Hematopoietic multipotent progenitor cell treated with erythropoietin and hydrocortisone succinate and interleukin-3 and kit ligand, for 4 days (in vitro differentiated cells): ENCODE measurements around the gene OSBPL3.

Source experiments
- DNase-seq: peaks from one replicate; pipeline ENCODE4 v3.0.0-alpha.2; 2015

Gene OSBPL3

GRCh38 chr7:24978843-24979469, 1.0 kb downstream of the OSBPL3 start:
- peak; percentile 23 for DNase-seq

DNA sequence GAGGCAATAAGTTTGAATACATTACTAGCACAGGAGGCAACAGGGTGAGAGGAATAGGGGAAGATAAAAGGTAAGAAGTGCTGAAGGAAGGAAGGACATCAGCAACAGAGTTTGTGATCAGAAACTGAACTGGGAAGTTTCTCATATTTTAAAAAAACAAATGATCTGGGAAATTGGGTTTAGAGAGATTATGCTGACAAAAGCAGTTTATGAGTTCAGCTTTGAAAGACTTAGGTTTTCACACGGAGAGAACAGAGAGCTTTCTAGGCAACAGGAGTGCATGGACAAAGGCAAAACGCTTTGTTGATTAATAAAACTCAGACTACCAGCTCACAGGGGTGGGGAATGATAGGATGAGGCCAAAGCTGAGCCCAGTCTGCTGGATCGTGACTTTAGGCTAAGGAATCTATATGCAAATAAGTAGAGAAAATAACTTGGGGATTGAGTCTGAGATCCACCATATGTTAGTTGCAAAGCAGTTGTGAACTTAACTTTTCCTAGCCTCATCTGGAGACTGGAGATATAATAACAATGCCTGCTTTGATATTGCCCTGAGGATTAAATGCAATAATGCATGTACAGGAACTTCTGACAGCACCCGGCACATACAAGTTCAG, 4.2 kb downstream of the OSBPL3 start:
- DNase-seq, result no peak

DNA sequence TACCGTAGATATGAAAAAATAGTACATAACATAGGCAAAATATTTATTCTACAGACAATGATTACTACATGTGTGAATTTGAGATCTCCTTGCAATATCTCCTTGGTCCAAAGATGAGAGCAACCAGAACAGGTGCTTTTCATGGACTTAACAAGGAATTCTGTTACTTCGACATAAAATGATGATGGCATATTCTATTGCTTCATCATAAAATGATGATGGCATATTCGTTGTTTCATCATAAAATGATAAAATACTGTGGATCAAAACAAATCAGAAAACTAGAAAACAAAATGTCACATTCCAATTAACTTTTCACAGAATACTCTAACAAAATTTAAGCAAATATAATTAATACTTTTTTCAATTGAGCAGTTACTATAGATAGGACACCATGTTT, 4.8 kb downstream of the OSBPL3 start:
- DNase-seq, result no peak

- DNase-seq, result no peak
These were observed 5.7 kb downstream of the OSBPL3 start for GRCh38 chr7:24974026-24974832.

GRCh38 chr7:24972991-24973390, 7.0 kb downstream of the OSBPL3 start:
- no peak for DNase-seq

- no peak for DNase-seq
These were observed 7.9 kb downstream of the OSBPL3 start for GRCh38 chr7:24972166-24972477.

DNA sequence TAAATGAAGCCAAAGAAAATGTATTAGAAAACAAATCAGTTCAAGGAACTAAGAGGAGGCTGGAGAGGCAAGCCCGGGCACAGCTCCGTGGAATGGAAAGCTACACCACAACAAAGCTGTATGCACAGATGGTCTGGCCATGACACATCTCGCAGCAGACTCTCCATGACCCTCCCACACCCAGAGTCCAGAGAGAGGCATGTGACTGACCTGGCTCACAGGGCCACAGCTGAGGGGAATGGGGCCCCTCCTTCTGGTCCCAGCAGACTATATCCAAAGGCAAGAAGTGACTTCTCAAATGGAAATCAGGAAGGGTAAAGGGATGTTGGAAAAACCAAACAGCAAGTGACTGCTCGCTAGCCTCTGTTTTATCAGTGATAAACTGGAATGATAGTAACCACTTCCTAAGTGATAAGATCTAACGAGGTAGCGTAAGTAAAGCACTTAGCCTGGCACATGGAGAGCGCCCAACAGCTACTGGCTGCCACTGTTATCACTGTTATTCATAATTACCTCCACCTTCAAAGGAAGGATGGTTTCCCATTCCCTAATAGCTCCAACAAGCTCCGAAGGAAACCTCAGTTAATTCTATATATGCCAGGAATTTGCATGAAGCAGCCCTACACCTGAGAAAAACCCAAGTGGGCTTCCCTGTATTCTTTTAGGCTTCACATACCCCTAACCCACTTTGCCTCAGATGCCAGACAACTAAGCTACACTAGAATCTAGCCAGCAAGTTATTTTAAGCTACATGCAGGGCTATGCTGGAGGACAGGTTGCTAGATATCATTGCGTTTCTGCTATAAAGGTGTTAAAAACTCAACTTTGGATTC, 8.4 kb downstream of the OSBPL3 start:
- peak; percentile 60 for DNase-seq

GRCh38 chr7:24970676-24971075, 9.3 kb downstream of the OSBPL3 start:
- DNase-seq, result no peak

- no peak for DNase-seq
These were observed 11.8 kb downstream of the OSBPL3 start for GRCh38 chr7:24968165-24968564.

DNA sequence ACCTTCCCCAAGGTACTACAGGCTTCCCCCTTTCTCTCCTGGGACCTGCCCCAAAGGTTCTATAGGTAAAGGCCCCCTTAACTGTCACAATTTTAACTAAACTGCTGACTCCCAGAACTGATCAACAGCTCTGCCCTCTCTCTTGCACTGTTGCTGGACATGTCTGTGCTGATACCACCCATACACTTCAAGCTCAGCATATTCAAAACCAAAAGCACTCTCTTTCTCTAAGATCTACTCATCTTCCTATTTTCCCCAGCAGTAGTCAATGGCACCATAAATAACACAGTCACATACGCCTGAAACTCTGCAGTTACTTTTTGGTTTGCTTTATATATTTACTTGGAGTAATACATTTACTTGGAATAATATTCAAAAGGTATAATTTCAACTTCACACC, 12.3 kb downstream of the OSBPL3 start:
- no peak for DNase-seq

DNA sequence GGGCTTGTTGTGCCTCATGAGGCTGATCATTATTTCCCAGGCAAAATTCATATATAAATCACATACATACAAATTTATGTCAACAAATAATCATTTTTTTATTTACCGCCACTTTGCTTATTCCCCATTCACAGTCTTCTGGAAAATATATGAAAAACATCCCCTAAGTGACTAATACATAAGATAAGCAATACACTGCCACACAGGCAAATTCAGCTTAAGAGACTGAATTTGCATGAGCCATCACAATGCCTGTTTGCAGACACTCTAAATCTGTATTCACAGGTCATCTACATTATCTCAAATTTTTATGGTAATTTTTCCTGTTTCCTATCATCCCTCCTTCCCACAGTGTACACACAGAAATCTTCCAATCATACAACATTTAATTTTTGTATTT, 13.2 kb downstream of the OSBPL3 start:
- DNase-seq, result no peak

DNA sequence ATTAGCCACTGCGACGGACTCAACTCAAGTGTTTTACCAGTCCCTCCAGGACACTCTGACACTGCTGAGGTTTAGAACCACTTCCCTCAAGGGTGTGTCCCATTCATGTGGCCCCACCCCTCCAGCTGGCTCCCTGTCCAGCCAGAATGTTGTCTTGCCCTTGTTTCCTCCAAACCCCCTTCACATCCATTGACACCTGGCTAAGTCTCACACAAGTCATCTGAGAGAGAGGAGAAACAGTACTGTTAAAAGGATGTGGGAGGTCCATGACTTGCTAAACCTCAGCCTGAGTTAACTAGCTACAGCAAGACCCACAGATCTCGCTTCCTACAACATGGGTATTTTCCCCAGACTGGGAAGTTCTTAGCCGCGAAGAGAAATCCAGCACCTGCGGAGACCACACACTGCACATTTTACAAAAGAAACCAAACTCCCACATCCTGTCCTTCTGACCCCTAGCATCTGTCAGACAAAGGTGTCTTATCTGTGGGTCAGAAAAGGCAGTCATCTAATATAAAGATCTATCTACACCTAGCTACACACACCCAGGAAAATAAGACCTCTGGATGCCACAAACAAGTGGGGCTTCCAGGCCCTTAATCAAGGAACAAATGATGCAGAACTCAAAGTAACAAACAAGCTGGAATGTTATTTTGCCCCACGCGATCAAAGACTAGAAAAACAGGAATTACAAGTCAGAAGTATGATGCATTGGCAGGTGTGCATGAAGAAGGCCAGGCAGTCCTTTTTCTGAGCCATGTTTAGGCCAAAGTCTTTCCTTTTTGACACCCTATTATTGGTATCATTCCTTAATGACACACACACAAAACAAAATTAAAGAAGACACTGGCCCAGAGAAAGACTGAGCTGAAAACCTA, 13.9 kb downstream of the OSBPL3 start:
- peak; percentile 69 for DNase-seq

DNA sequence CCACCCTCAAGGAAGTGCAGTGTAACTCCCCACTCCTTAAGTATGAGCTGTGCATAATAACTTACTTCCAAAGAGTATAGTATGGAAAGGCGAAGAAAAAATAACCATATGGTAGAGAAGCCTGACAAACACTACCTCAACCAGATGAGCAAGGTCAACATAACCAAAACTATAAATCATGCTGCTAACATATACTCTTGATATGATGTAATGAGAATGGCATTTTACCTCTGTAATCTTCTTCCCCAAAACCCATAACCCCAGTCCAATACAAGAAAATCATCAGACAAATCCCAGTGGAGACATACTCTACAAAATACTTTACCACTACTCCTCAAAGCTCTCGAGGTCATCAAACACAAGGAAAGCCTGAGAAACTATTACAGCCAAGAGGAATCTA, 15.8 kb downstream of the OSBPL3 start:
- no peak for DNase-seq

DNA sequence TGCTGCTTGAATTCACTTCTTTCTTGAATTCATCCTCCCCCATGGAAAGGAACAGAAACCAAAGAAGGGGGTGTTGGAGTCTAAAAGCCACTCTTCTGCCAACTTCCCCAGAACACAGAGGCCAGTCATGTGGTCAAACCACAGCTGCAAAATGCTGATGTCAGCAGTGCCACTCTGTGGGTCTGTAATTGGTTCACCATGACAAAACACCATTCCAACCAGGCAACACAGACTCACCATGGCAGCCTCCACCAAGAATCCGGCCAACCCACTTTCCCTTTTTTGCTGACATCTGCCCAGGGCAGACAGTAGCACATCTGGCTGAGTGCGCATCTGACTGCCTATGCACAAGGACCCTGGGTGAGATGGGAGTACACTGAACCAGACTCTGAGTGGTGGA, 16.8 kb downstream of the OSBPL3 start:
- peak; percentile 90 for DNase-seq

DNA sequence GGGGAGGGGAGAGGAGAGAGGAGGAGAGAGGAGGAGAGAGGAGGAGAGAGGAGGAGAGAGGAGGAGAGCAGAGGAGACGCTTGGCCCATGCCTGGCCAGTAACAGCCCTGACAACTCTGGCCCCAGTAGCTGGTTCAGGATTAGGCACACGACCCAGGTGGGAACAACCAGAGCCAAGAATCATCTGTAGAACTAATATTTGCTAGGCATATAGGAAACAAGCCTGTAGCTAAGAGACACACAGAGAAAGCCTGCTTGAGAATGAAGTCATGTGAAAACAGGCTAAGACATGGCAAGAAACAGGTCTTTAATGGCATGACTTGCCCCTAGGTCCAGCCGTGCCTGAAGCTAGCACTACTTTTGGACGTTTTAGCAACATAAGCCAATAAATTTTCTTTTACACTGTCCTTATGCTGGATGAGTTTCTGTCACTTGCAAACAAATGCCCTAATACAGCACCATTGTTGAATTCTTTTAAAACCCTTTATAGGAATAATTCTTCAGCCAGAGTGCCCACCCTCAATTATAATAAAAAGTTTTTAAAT, 17.5 kb downstream of the OSBPL3 start:
- DNase-seq, result no peak

GRCh38 chr7:24959735-24960485, 20.1 kb downstream of the OSBPL3 start:
- DNase-seq, result no peak

DNA sequence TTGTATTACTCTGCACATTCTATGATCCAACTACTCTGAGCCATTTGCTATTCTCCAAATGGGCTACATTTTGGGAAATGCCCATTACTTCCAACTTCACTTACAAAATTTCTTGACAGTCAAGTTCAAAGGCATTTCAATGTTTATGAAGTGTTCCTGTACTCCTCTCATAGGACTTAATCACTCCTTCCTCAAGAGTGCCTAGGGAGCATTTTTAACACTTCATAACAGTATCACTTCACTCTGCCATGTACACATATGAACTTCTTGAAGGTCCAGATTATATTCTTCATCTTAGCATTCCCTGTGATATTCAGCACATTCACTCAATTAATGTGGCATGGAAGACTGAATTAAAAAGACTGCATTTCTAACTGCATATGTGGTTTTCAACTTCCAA, 21.6 kb downstream of the OSBPL3 start:
- no peak for DNase-seq

GRCh38 chr7:24956021-24956420, 24.0 kb downstream of the OSBPL3 start:
- no peak for DNase-seq

GRCh38 chr7:24955313-24955712, 24.7 kb downstream of the OSBPL3 start:
- DNase-seq, result no peak

DNA sequence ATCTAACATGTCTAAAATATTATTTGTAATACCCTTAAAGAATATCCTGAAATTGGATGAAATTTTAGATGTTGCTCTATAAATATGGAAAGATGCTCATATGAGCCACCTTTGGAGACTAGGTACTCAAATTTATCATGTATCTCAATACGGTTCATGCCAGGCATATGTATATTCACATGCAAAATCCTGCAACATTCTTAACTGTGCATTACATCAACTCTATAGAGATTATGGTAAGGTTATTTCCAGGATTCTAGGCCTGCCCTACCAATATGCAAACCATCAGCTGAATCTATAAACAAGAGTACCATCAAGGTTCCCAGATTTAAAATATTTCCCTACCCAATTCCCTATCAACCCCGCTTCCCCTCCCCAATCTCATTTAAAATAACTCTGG, 27.5 kb downstream of the OSBPL3 start:
- no peak for DNase-seq

GRCh38 chr7:24951441-24951980, 28.5 kb downstream of the OSBPL3 start:
- peak; percentile 25 for DNase-seq
